CD4-positive, alpha-beta T cell treated with Interleukin-6 for 4 hours (primary cell): ENCODE measurements around the gene BLVRB.
"Not testable (repeated sequence)": the region's sequence is repeated elsewhere in the genome, so short reads cannot be mapped to it uniquely, and the experiment has no call there.

ENCODE experiments used
- DNase-seq: peaks from one replicate; pipeline ENCODE4 v3.0.0-alpha.2; 2020; ENCODE audit warnings: mixed read lengths

The BLVRB gene

GRCh38 chr19:40465557-40466218 is at the start of gene BLVRB:
TSS of gene BLVRB (minus strand) at chr19:40465745. CDS start at chr19:40465688, 57 bp downstream.
- peak; percentile 100 for DNase-seq

DNA sequence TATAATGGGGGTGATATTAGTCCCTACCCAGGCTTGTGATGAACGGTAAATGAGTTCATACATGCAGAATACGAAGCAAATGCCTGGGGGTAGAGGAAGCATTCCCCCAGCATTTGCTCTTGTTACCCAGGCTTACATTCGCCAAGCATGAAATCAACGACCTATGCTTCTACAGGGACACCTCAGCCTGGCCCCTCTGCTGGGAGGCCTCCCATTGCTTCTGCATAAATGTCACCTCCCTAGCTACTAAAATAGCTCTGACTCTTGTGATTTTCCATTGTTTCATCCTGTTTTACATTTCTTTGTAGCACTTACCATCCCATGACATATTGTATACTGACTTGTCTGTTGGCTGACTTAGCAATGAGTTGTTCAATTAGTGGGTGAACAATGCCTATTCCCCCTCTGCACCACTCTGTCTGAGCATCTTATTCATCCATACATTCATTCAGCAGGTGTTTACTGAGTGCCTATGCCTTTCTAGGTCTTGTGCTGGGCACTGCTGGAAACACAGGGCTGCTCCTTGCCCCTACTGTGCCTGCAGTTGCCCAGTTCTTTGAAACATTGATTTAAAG is 48.3 kb upstream of the BLVRB start:
- DNase-seq: no peak

- DNase-seq: no peak
Measured at GRCh38 chr19:40513345-40513678, 47.8 kb upstream of the BLVRB start.

DNA sequence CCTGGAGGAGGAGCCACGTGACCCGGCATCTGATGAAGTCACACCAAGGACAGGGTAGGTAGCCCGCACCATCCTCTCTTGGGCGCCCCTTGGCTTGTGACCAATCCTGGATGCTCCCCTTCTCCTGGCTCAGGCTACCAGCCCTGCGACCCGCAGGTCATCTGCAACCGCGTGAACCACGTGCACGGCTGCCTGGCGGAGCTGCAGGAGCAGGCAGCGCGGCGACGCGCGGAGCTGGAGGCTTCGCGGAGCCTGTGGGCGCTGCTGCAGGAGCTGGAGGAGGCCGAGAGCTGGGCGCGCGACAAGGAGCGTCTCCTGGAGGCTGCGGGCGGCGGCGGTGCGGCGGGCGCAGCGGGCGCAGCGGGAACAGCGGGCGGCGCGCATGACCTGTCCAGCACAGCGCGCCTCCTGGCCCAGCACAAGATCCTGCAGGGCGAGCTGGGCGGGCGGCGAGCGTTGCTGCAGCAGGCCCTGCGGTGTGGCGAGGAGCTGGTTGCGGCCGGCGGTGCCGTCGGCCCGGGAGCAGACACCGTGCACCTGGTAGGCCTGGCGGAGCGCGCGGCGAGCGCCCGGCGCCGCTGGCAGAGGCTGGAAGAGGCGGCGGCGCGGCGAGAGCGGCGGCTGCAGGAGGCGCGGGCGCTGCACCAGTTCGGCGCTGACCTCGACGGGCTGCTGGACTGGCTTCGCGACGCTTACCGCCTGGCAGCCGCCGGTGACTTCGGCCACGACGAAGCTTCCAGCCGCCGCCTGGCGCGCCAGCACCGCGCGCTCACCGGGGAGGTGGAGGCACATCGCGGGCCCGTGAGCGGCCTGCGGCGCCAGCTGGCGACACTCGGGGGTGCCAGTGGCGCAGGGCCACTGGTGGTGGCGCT is 47.2 kb upstream of the BLVRB start:
- DNase-seq: no peak

DNA sequence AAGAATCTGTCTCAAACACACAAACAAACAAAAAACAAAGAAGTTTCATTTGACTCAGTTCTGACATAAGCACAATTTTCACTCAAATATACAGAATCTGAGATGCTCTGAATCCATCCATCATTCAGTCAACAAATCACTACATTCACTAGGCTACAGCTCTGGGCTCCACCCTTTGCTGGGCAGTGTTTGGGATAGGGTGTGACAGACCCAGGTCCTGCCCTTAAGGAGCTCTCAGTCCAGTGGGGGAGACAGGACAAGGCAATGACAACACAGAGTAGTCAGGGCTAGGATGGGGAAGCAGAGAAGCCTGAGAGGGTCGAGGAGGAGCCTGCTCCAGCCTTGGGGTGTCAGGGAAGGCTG is 46.5 kb upstream of the BLVRB start:
- no peak for DNase-seq

DNA sequence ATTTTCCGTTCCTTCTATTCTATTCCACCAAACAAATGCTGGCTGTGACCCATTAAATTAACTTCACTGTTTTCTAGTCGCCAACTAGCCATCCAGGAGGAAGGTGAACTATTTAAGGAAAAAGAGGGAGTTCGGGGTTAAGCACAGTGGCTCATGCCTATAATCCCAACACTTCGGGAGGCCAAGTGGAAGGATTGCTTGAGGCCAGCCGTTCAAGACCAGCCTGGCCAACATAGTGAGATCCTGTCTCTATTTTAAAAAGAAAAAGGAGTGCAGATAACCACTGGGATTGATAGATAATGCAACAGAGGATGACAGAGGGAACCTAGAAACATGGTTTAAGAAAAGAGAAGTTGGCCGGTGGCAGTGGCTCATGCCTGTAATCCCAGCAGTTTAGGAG is 45.9 kb upstream of the BLVRB start:
- no peak for DNase-seq

GRCh38 chr19:40510526-40511115 is 45.1 kb upstream of the BLVRB start:
- DNase-seq: no peak

DNA sequence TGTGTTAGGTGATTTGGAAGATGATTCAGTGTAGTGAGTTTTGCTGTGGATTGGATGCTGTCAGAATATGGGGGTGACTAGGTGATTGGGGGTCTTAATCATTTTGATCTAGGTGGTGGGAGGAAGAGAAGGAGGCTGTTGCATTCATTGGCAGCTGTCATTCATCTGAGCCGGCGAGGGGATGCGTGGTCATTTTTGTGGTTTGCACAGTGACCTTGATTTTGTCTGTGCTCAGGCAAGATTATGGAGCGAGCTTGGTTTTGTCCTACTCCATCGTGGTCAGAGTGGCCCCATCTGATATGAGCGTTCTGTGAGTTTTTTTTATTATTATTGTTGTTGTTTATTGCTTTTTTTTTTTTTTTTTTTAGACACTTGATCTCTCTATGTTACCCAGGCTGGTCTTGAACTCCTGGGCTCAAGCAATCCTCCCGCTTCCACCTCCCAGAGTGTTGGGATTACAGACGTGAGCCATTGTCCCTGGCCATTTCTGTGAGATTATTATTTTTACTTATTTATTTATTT is 43.3 kb upstream of the BLVRB start:
- DNase-seq: no peak

DNA sequence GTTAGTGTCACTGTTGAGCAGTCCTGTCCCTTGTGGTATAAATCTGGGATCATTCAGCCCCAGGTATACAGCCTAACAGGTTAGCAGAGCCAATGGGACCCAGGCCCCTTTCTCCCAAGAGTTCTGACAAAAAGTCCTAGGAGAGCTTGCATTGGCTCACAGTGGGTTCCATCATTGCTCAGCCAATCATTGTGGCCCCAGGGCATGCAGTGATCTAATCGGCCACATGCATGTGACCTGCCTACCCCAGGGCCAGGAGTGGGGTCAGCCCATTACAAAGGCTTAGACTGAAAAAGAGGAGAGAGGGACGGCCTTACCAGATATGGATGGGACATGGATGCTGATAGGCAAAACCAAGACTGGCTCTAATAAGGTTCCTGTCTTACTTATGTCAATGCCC is 42.3 kb upstream of the BLVRB start:
- no peak for DNase-seq

DNA sequence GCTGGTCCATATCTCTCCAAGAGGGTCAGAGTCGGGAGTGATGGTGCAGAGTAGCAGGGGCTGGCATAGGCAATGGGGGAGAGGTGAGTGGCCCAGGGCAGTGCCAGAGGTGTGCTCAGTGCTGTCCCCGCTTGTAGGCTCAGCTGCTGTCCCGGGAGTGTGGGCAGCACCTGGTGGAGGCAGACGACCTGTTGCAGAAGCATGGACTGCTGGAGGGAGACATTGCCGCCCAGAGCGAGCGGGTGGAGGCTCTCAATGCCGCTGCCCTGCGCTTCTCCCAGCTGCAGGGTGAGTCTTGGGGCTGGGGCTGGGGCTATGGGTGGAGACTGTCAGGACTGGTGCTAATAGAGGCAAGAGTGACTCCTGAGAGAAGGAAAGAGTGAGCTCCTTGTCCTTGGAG is 40.6 kb upstream of the BLVRB start:
- no peak for DNase-seq

GRCh38 chr19:40503320-40503695 is 37.8 kb upstream of the BLVRB start:
- no peak for DNase-seq

GRCh38 chr19:40502647-40503319 is 37.2 kb upstream of the BLVRB start:
- DNase-seq: no peak

DNA sequence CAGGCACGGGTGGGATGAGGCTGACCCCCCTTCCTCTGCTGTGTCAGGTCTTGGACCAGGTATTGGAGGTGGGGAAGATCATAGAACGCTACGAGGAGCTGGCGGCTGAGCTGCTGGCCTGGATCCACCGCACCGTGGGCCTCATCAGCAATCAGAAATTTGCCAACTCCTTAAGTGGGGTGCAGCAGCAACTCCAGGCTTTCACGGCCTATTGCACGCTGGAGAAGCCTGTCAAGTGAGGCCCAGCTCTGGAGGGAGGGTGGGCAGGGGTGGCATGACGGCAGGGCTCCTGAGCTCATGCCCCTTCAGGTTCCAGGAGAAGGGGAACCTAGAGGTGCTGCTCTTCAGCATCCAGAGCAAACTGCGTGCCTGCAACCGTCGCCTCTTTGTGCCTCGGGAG is 36.5 kb upstream of the BLVRB start:
- DNase-seq: no peak

GRCh38 chr19:40501599-40501998 is 36.1 kb upstream of the BLVRB start:
- no peak for DNase-seq

GRCh38 chr19:40500678-40501530 is 35.4 kb upstream of the BLVRB start:
- DNase-seq: not testable (repeated sequence)

DNA sequence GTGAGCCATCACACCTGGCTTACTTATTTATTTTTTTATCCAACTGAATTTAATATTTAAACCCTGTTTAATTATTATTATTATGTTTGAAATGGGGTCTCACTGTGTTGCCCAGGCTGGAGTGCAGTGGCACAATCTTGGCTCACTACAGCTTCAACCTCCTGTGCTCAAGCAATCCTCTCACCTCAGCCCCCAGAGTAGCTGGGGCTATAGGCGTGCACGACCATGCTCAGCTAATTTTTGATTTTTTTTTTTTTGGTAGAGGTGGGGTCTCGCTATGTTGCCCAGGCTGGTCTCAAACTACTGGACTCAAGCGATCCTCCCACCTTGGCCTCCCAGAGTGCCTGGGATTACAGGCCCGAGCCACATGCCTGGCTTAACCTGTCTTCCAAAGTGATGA is 33.8 kb upstream of the BLVRB start:
- DNase-seq: no peak

DNA sequence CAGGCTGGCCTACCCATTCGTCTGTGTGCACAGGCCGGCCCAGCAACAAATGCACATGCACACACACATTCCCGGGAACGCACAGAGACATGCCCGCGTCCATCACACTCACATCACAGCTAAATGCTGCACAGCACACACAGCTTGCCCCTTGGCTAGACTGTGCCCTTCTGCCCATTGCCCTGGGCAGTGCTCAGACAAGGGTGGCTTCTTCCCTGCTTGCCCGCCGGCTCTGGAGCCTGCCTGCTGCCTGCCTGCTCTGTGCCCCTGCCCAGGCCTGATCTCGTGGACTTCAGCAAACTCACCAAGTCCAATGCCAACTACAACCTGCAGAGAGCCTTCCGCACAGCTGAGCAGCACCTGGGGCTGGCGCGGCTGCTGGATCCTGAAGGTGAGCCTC is 31.7 kb upstream of the BLVRB start:
- DNase-seq: no peak

DNA sequence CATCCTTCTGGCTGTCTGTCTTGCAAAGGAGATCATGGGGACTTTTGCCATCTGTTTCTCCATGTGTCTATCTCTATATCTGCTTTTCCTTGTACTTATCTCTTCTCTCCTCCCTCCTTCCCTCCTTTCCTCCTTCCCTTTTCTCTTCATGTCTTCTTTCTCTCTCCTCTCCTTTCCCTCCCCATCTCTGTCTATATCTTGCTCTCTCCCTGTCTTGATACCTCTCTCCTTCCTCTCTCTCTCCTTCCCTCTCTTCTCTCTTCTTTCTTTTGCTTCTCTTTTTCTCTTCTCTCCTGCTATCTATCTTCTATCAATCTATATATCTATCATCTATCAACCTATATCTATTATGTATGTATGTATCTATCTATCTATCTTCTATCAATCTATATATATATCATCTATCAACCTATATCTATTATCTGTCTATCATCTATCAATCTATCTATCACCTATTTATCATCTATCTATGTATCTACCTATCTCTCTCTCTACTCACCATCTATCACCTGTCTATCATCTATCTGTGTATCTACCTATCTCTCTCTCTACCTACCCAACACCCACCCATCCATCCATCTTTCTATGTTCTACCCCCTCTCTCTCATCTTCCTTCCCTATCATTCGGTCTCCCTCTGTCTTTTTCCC is 28.8 kb upstream of the BLVRB start:
- DNase-seq: no peak

DNA sequence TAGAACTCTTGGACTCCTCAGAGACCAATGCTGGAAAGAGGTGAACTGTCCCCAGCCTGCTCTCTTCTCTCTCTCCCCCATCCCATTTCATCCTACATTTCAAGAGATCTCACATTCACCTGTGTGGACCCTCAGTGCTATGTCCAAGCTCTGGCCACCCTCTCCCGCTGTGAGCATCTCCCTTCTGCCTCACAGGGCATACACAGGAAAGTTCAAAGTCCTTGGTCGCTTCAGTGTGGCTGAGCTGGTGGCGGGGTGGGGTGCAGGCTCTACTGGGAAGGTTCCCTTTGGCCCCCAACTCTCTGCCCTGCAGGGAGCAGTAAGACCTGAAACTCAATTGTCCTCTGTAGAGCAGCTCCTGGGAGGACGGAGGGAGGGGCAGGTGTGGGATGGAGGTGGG is 28.2 kb upstream of the BLVRB start:
- no peak for DNase-seq

DNA sequence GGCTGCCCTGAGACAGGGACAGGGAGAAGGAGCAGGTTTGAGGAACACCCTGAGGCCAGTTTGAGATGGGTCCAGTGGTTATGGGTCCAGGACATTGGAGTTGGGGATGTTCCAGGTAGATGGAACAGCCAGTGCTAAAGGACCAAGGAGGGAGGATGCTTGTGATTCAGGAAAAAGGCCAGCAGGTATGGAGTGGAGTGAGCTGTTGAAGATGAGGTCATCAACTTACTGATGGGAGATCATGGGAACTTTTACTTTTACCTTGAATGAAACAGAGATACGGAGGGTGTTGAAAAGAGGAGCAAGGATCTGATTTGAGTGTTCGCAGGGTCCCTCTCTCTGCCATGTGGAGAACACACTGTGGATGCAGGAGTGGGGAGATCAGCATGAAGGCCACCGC is 26.7 kb upstream of the BLVRB start:
- no peak for DNase-seq

DNA sequence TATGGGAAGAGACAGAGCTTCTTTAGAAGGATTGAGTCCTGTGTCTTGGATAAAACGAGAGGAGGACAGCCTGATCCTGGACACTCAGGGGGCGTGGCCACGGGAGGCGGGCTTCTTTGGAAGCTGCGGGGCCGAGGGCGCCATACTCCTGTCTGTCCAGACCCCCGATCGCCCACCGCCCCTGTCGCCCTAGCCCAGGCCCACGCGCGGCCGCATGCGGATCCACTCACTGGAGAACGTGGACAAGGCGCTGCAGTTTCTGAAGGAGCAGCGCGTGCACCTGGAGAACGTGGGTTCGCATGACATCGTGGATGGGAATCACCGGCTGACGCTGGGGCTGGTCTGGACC is 24.3 kb upstream of the BLVRB start:
- DNase-seq: no peak

DNA sequence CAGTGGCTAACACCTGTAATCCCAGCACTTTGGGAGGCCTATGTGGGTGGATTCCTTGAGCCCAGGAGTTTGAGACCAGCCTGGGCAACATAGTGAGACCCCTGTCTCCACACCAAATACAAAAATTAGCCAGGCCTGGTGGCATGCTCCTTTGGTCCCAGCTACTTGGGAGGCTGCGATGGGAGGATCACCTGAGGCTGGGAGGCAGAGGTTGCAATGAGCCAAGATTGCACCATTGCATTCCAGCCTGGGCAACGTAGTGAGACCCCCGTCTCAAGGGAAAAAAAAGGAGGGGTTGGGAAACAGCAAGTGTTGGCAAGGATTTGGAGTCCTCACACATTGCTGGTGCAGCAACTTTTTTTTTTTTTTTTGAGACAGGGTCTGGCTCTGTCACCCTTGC is 20.5 kb upstream of the BLVRB start:
- DNase-seq: no peak
